NT2/D1 (cell line): Measurements from ENCODE around the gene C1orf146.

Source experiments
- SUZ12 ChIP-seq: IDR thresholded peaks from 2 replicates; pipeline ENCODE4 v1.6.1; 2011; ENCODE audit not compliant: insufficient read length, insufficient read depth; ENCODE audit errors: extremely low read depth
- YY1 ChIP-seq: IDR thresholded peaks from 2 replicates; pipeline ENCODE4 v1.6.1; 2011; ENCODE audit not compliant: insufficient read length, insufficient read depth
- ZNF274 ChIP-seq: IDR thresholded peaks from 2 replicates; pipeline ENCODE4 v1.6.1; 2011; ENCODE audit warnings: mild to moderate bottlenecking, low read depth, low read length

GRCh38 chr1:92188436-92189255, 29.1 kb upstream of the C1orf146 start:
- TF ChIP-seq YY1 (no peak), ZNF274 (no peak), SUZ12 (no peak)
